Measurements from ENCODE around the gene MARCHF9.

MARCHF9 gene

DNA sequence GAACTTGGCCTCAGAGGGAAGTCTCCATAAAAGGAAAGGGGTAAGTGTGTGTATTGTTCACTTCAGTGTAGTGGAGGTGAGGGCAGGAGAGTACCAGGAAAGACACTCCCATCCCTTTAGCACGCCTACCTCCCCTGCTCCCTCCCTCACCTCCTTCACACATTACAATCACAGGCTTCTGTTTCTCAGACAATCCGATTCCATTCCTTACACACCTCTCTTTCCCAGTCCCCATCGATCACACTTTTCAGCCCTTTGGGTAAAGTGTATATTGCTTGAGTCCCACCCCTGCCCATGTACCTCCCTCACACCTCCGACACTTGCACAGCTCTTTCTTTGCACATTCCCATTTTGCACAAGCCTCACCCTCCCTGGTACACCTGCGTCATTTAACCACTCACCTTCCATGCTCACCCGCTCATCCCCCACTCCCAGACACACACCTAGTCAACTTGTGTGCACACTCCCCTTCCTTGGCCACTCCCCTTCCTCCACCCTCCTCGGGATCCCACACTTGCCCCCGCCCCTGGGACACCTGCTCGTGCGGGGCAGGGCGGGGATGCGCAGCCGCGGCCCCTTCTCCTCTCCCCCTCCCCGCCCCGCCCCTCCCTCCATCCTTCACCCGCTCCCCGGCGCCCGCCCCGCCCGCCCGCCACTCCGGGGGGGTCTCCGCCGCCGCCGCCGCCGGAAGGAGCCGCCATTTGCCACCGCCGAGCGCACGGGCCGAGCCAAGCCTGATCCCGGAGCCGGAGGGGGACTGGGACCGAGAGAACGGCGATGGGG lies at the start of gene MARCHF9:
MARCHF9 (plus strand) TSS at position 693 of the 783 bp plus-strand sequence. CDS start 426 bp downstream, outside the sequence.
- TF ChIP-seq GATA3 (IDR thresholded peaks at IDR 0.05; ENCODE audit: low read depth, low read length), result no peak
- TF ChIP-seq GATA2 (IDR thresholded peaks at IDR 0.05; ENCODE audit: low read depth, low read length), result no peak

- TF ChIP-seq GATA3 (IDR thresholded peaks at IDR 0.05; ENCODE audit: low read depth, low read length) (no peak), GATA2 (IDR thresholded peaks at IDR 0.05; ENCODE audit: low read depth, low read length) (no peak)
Observed at GRCh38 chr12:57707250-57707649, 47.7 kb upstream of the MARCHF9 start.

GRCh38 chr12:57708296-57708695 lies 46.6 kb upstream of the MARCHF9 start:
- TF ChIP-seq GATA3 (IDR thresholded peaks at IDR 0.05; ENCODE audit: low read depth, low read length) (no peak), GATA2 (IDR thresholded peaks at IDR 0.05; ENCODE audit: low read depth, low read length) (no peak)

DNA sequence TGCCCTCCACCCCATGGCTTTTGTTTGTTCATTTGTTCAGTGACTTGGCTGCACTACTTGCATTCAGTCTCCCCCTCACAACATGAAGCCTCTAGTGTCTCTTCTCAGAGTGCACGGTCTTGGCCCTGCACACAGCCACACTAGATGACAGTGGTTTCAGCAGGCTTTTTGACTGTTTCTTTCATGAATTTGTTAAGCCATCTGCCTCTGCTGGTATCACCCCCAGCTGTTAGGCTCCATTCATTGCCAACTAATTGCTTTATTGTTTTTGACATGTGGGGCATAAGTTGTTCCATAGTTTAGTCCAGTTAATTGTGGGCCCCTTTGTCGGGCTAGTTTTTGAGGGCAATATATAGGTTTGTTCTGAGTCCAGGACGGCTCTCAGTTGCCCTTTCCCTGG lies 42.2 kb upstream of the MARCHF9 start:
- TF ChIP-seq GATA3 (IDR thresholded peaks at IDR 0.05; ENCODE audit: low read depth, low read length) (no peak), GATA2 (IDR thresholded peaks at IDR 0.05; ENCODE audit: low read depth, low read length) (no peak)

DNA sequence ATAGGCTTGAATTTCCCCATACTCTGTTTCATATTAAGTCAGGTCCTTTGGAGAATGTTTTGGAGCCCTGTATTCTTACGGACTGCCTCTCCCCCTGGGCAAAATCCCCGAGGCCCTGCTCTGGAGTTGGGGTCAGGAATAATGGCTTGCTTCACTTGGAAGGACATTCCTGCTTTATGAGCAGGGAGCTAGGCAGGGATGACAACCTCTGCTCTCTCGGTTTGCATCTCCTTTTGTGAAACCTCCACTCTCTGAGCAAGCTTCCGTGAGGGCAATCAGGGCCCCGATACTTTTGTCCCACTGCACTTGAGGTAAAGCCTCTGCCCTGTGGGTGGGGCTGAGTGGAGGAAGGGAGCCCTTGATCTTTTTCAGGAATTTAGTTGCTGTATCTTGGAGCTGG lies 41.7 kb upstream of the MARCHF9 start:
- TF ChIP-seq GATA3 (IDR thresholded peaks at IDR 0.05; ENCODE audit: low read depth, low read length) (no peak), GATA2 (IDR thresholded peaks at IDR 0.05; ENCODE audit: low read depth, low read length) (no peak)

DNA sequence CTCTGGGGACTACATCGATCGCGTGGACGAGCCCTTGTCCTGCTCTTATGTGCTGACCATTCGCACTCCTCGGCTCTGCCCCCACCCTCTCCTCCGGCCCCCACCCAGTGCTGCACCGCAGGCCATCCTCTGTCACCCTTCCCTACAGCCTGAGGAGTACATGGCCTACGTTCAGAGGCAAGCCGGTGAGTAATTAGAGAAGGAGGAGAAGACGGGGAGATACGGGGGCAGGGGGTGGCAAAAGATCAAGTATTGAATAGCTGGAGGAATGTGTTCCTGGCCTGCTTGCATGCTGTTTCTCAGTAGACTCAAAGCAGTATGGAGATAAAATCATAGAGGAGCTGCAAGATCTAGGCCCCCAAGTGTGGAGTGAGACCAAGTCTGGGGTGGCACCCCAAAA lies 39.1 kb upstream of the MARCHF9 start:
- TF ChIP-seq GATA3 (IDR thresholded peaks at IDR 0.05; ENCODE audit: low read depth, low read length) (no peak), GATA2 (IDR thresholded peaks at IDR 0.05; ENCODE audit: low read depth, low read length) (no peak)

GRCh38 chr12:57716305-57716704 lies 38.6 kb upstream of the MARCHF9 start:
- TF ChIP-seq GATA2 (IDR thresholded peaks at IDR 0.05; ENCODE audit: low read depth, low read length) (no peak), GATA3 (IDR thresholded peaks at IDR 0.05; ENCODE audit: low read depth, low read length) (no peak)

GRCh38 chr12:57717131-57717530 lies 37.8 kb upstream of the MARCHF9 start:
- TF ChIP-seq GATA3 (IDR thresholded peaks at IDR 0.05; ENCODE audit: low read depth, low read length) (no peak), GATA2 (IDR thresholded peaks at IDR 0.05; ENCODE audit: low read depth, low read length) (no peak)

- TF ChIP-seq GATA2 (IDR thresholded peaks at IDR 0.05; ENCODE audit: low read depth, low read length) (no peak), GATA3 (IDR thresholded peaks at IDR 0.05; ENCODE audit: low read depth, low read length) (no peak)
Observed at GRCh38 chr12:57717846-57718640, 36.9 kb upstream of the MARCHF9 start.

DNA sequence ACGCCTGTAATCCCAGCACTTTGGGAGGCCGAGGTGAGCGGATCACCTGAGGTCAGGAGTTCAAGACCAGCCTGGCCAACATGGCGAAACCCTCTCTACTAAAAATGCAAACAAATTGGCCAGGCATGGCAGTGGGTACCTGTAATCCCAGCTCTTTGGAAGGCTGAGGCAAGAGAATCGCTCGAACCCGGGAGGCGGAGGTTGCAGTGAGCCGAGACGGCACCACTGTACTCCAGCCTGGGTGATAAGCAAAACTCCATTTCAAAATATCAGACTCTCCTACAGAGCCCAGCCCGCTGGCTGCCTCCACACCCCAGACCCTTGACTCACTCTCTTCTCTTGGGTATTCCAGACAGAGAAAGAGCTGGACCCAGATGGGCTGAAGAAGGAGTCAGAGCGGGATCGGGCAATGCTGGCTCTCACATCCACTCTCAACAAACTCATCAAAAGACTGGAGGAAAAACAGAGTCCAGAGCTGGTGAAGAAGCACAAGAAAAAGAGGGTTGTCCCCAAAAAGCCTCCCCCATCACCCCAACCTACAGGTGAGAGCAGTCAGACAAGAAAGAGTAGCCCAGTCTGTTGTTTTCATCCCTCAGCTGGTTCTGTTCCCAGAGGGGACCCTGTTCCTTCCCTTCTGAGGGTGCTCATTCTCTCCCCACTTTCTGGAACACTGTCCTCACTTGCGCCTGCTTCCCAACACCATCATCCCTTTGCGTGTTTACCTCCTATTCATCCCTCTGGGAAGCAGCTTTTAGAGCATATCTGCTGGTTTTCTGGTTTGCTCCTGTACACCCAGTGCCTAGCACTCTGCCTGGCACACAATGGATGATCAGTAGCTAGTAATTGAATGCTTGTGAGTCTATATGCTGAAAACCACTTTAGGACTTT lies 36.0 kb upstream of the MARCHF9 start:
- no peak for TF ChIP-seq GATA3 (IDR thresholded peaks at IDR 0.05; ENCODE audit: low read depth, low read length)
- TF ChIP-seq GATA2 (IDR thresholded peaks at IDR 0.05; ENCODE audit: low read depth, low read length), result no peak

DNA sequence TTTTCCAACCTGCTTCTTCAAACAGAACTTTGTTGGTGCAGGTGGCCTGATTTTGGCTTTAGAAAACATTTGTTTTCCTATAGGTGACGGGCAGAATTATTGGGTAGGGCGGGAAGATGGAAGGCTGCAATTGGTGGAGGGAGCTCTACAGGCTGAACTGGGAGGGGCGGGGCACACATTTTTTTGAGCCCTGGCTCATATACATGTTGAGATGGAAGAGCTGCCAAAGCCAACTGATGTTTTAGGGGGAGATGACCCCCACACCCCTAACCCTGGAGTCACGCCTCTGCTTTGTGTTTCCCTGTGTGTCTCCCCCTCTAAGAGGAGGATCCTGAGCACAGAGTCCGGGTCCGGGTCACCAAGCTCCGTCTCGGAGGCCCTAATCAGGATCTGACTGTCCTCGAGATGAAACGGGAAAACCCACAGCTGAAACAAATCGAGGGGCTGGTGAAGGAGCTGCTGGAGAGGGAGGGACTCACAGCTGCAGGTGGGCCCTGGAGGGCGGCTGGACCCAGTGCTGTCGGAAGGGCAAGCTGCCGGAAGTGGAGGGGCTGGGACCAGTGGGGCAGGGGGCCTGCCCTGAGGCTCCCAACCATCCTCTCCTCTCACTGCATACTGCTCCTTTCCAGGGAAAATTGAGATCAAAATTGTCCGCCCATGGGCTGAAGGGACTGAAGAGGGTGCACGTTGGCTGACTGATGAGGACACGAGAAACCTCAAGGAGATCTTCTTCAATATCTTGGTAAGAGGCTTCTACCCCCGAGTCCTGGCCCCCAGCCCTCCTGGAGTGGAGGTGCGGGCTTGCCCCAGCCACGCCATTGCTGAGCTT lies 34.9 kb upstream of the MARCHF9 start:
- TF ChIP-seq GATA3 (IDR thresholded peaks at IDR 0.05; ENCODE audit: low read depth, low read length), result no peak
- TF ChIP-seq GATA2 (IDR thresholded peaks at IDR 0.05; ENCODE audit: low read depth, low read length), result no peak

GRCh38 chr12:57720606-57721595 lies 34.0 kb upstream of the MARCHF9 start:
- no peak for TF ChIP-seq GATA2 (IDR thresholded peaks at IDR 0.05; ENCODE audit: low read depth, low read length)
- no peak for TF ChIP-seq GATA3 (IDR thresholded peaks at IDR 0.05; ENCODE audit: low read depth, low read length)
